Brain microvascular endothelial cell (primary cell): ENCODE data around the gene CCL4.

Source experiments
- DNase-seq: peaks from one replicate; pipeline ENCODE4 v3.0.0-alpha.2; 2020
- H3K27ac ChIP-seq: fragments of 250-450 bp; sonication (Bioruptor Pico); 2 replicates; pipeline ENCODE4 v1.5.1; 2020; ENCODE audit warnings: mild to moderate bottlenecking, moderate library complexity
- H3K27me3 ChIP-seq: fragments of 250-450 bp; sonication (Bioruptor Pico); replicated peaks from 2 replicates; pipeline ENCODE4 v1.5.1; 2020; ENCODE audit warnings: mild to moderate bottlenecking
- H3K36me3 ChIP-seq: fragments of 250-450 bp; sonication (Bioruptor Pico); replicated peaks from 2 replicates; pipeline ENCODE4 v1.5.1; 2020; ENCODE audit warnings: mild to moderate bottlenecking
- H3K4me3 ChIP-seq: 2 replicates; pipeline ENCODE4 v1.5.1; 2011; ENCODE audit warnings: low read depth, mild to moderate bottlenecking, control low read depth, low read length, moderate library complexity
- CTCF ChIP-seq: IDR thresholded peaks from 2 replicates; pipeline ENCODE4 v1.5.1; 2011; ENCODE audit warnings: low read depth, mild to moderate bottlenecking, moderate library complexity, low read length, control low read depth, inconsistent platforms; ENCODE audit errors: missing control alignments
- in situ Hi-C: cut with HindIII; loops from 2 replicates; pipeline ENCODE4 v1.10.0; 2017; ENCODE audit warnings: low sequenced_read_pairs, low pct_ligation_motif_present

Gene CCL4

GRCh38 chr17:36127199-36127893, 23.7 kb downstream of the CCL4 start:
- no peak for TF ChIP-seq CTCF
- H3K27me3 ChIP-seq, result no peaks in the 10 kb centered on the region
- H3K4me3 ChIP-seq, result no peak overlapping the region
- DNase-seq, result no peak
- in situ Hi-C loops, result no loop called here
- H3K27ac ChIP-seq, result no peak overlapping the region
- no peaks in the 10 kb centered on the region for H3K36me3 ChIP-seq

DNA sequence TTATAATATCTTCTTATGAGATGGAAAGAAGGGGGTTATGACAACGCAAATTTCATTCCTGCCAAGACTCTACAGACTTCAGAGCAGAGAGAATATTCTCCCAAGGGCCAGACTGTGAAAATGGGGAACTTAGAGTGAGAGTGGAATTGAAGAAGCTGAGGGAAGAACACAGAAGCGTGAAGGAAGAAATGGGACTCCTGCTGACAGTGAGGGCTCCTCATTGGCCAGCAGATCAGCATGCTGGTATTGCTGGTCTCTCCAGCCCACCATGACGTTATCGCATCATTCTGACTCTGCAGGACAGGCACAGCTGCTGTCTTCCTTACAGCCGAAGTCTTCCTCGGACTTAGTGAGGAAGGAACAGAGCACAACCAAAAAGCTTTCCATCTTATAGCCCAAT, 24.3 kb downstream of the CCL4 start:
- TF ChIP-seq CTCF, result no peak
- H3K4me3 ChIP-seq, result no peak overlapping the region
- DNase-seq, result no peak
- H3K27ac ChIP-seq, result no peak overlapping the region
- in situ Hi-C loops, result no loop called here
- H3K27me3 ChIP-seq, result no peaks in the 10 kb centered on the region
- H3K36me3 ChIP-seq, result no peaks in the 10 kb centered on the region

- DNase-seq, result no peak
- Histone ChIP-seq H3K4me3 (no peak overlapping the region), H3K27me3 (no peaks in the 10 kb centered on the region), H3K36me3 (no peaks in the 10 kb centered on the region), H3K27ac (no peak overlapping the region)
- in situ Hi-C loops, result no loop called here
- TF ChIP-seq CTCF, result no peak
Measured at GRCh38 chr17:36128411-36128978, 24.9 kb downstream of the CCL4 start.

- in situ Hi-C loops, result no loop called here
- Histone ChIP-seq H3K27ac (no peak overlapping the region), H3K27me3 (no peaks in the 10 kb centered on the region), H3K4me3 (no peak overlapping the region), H3K36me3 (no peaks in the 10 kb centered on the region)
- TF ChIP-seq CTCF, result no peak
- DNase-seq, result no peak
Measured at GRCh38 chr17:36129616-36130015, 26.0 kb downstream of the CCL4 start.

DNA sequence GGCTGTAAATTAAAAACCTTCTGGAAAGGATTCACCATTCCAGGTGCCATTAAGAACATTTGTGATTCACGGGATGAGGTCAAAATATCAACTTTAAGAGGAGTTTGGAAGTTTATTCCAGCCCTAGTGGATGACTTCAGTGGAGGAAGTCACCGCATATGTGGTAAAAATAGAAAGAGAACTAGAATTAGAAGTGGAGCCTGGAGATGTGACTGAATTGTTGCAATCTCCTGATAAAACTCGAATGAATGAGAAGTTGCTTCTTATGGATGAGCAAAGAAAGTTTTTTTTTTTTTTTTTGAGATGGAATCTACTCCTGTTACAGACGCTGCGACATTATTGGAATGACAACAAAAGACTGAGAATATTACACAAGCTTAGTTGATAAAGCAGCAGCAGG, 26.7 kb downstream of the CCL4 start:
- in situ Hi-C loops, result no loop called here
- no peaks in the 10 kb centered on the region for H3K27me3 ChIP-seq
- no peak overlapping the region for H3K27ac ChIP-seq
- no peak for DNase-seq
- no peak overlapping the region for H3K4me3 ChIP-seq
- no peaks in the 10 kb centered on the region for H3K36me3 ChIP-seq
- no peak for TF ChIP-seq CTCF

GRCh38 chr17:36131421-36131820, 27.8 kb downstream of the CCL4 start:
- no peak overlapping the region for H3K27ac ChIP-seq
- in situ Hi-C loops, result no loop called here
- H3K27me3 ChIP-seq, result no peaks in the 10 kb centered on the region
- DNase-seq, result no peak
- no peak for TF ChIP-seq CTCF
- H3K36me3 ChIP-seq, result no peaks in the 10 kb centered on the region
- H3K4me3 ChIP-seq, result no peak overlapping the region
